HepG2 (cell line): ENCODE results near the gene ABHD15. TPM values are rescaled to one million over a fixed set of nuclear protein-coding genes. Genes with fewer than 3 reads are reported as not detected.
A peak's percentile ranks its signal among the peaks of the same experiment; 100 is the strongest.

ENCODE experiments used
- CHCHD3 ChIP-seq: sonication (generic); formaldehyde crosslinking; IDR thresholded peaks from 2 replicates; pipeline ENCODE4 v1.8.0; 2022; ENCODE audit warnings: mild to moderate bottlenecking, missing genetic modification reagents, moderate library complexity
- GABPB1 ChIP-seq: IDR thresholded peaks from 2 replicates; pipeline ENCODE4 v1.6.1; 2016; ENCODE audit warnings: mild to moderate bottlenecking, missing genetic modification reagents, moderate library complexity, missing compliant biosample characterization
- MEIS1 ChIP-seq: sonication (generic); formaldehyde crosslinking; IDR thresholded peaks from 2 replicates; pipeline ENCODE4 v1.9.0; 2021; ENCODE audit warnings: mild to moderate bottlenecking, missing genetic modification reagents, moderate library complexity, borderline replicate concordance
- PLRG1 ChIP-seq: fragments of 450-650 bp; conservative IDR thresholded peaks from 2 replicates; pipeline ENCODE4 v1.6.1; 2016
- SALL2 ChIP-seq: sonication (generic); formaldehyde crosslinking; IDR thresholded peaks from 2 replicates; pipeline ENCODE4 v1.8.1; 2023; ENCODE audit warnings: mild to moderate bottlenecking, missing genetic modification reagents, inconsistent platforms
- SUZ12 ChIP-seq: fragments of 150-350 bp; IDR thresholded peaks from 2 replicates; pipeline ENCODE4 v1.6.1; 2014; ENCODE audit warnings: low read depth, low read length
- polyA plus RNA-seq, 8 experiments: library from polyadenylated mRNA; depleted of rRNA in 3 of 8; stranded (reverse) in 7 of 8; unstranded in 1 of 8; fragments of >200 nt; fragmentation: Illumina TruSeq in 4 of 8; extraction: Trizol in 4 of 8; gene quantifications; 2 replicates each; pipeline versions ENCODE4 v1.2.1 to v1.2.3, GENCODE V29; 2011 to 2016; ENCODE audit warnings: low read depth in 4 of 8, missing spikeins in 1 of 8, mixed read lengths in 1 of 8; ENCODE audit not compliant: insufficient read depth in 1 of 8
- total RNA-seq, 5 experiments: library from RNA; depleted of rRNA; stranded (reverse); fragments of >200 nt; fragmentation: Illumina TruSeq; extraction: Trizol; gene quantifications; 2 replicates each; pipeline ENCODE4 v1.2.3, GENCODE V29; 2016; ENCODE audit warnings: low read depth in 1 of 5
- TF ChIP-seq, protein P1 (sequence below): sonication (generic); formaldehyde crosslinking; IDR thresholded peaks from 2 replicates; pipeline ENCODE4 v1.5.1; 2020; ENCODE audit warnings: mild to moderate bottlenecking, missing genetic modification reagents
- TF ChIP-seq, protein P2 (sequence below): sonication (generic); formaldehyde crosslinking; conservative IDR thresholded peaks from 2 replicates; pipeline ENCODE4 v1.4.0; 2020; ENCODE audit warnings: missing genetic modification reagents
- TF ChIP-seq, protein P3 (sequence below): sonication (generic); formaldehyde crosslinking; IDR thresholded peaks from 2 replicates; pipeline ENCODE4 v1.4.0; 2020; ENCODE audit warnings: missing genetic modification reagents, borderline replicate concordance
- TF ChIP-seq, protein P4 (sequence below): sonication (generic); formaldehyde crosslinking; IDR thresholded peaks from 2 replicates; pipeline ENCODE4 v1.4.0; 2020; ENCODE audit warnings: missing genetic modification reagents
- TF ChIP-seq, protein P5 (sequence below): sonication (generic); formaldehyde crosslinking; IDR thresholded peaks from 2 replicates; pipeline ENCODE4 v1.4.0; 2020; ENCODE audit warnings: missing genetic modification reagents
- TF ChIP-seq, protein P6 (sequence below): sonication (generic); formaldehyde crosslinking; IDR thresholded peaks from 2 replicates; pipeline ENCODE4 v1.5.0; 2020; ENCODE audit warnings: missing genetic modification reagents

ABHD15 gene
- total and polyA plus RNA-seq, 2 of the 13 experiments (the other 11 are each of a cell fraction or from before 2014, with no cell fraction given), result 2.4 to 7.7 TPM

DNA sequence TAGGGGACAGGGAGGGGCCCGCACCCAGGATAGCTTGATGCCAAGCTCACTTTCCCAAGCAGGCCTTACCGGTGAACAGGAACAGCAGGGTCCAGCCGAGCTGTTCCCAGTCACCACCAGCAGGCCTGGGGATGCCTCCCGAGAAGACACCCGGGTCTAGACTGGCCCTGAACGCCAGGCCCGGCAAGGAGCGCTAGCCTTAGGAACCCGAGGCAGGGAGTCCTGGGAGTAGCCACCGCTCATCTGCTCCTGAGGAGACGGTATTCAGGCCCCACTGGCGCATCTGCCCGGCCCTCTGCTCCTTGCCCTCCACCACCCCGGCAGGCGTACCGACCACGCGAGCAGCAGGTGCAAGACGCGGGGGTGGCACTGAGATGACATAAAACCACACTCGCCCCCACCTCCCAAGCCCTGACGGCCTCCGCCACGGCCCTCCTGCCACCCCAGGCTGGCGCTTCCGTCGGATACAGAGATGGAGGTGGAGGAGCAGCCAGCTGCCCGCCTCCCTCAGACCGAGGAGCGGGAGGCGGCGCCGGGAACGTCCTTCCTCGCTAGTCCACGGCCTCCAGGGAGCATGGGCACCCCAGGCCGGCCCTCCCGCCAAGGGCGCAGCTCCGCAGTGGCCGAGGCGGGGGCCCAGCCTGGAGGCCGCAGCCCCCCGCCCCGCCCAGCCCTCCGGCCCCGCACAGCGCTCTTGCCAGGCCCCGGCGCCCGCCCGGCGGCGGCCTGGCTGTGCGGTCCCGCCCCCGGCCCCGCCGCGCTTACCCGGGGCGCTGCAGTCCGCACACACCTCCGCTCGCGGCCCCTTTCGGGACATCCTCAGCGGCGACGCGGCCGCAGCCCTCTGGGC lies 21.9 kb upstream of the ABHD15 start (continued):
- TF ChIP-seq, protein P1, sequence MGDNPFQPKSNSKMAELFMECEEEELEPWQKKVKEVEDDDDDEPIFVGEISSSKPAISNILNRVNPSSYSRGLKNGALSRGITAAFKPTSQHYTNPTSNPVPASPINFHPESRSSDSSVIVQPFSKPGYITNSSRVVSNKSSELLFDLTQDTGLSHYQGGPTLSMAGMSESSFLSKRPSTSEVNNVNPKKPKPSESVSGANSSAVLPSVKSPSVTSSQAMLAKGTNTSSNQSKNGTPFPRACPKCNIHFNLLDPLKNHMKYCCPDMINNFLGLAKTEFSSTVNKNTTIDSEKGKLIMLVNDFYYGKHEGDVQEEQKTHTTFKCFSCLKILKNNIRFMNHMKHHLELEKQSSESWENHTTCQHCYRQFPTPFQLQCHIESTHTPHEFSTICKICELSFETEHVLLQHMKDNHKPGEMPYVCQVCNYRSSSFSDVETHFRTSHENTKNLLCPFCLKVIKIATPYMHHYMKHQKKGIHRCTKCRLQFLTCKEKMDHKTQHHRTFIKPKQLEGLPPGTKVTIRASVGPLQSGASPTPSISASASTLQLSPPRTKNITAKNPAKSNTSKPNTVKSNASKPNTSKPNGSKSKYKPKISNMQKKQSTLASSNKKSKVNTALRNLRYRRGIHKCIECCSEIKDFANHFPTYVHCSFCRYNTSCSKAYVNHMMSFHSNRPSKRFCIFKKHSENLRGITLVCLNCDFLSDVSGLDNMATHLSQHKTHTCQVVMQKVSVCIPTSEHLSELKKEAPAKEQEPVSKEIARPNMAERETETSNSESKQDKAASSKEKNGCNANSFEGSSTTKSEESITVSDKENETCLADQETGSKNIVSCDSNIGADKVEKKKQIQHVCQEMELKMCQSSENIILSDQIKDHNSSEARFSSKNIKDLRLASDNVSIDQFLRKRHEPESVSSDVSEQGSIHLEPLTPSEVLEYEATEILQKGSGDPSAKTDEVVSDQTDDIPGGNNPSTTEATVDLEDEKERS (CRISPR knock-in tag), result no peak
- TF ChIP-seq, protein P2, sequence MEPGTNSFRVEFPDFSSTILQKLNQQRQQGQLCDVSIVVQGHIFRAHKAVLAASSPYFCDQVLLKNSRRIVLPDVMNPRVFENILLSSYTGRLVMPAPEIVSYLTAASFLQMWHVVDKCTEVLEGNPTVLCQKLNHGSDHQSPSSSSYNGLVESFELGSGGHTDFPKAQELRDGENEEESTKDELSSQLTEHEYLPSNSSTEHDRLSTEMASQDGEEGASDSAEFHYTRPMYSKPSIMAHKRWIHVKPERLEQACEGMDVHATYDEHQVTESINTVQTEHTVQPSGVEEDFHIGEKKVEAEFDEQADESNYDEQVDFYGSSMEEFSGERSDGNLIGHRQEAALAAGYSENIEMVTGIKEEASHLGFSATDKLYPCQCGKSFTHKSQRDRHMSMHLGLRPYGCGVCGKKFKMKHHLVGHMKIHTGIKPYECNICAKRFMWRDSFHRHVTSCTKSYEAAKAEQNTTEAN (CRISPR knock-in tag), result no peak
- TF ChIP-seq SALL2 (CRISPR knock-in tag) (no peak), MEIS1 (no peak), GABPB1 (CRISPR knock-in tag) (peak; percentile 41; the same call in 1 of the 2 replicates), CHCHD3 (CRISPR knock-in tag) (no peak), SUZ12 (no peak), PLRG1 (no peak)
- TF ChIP-seq, protein P3, sequence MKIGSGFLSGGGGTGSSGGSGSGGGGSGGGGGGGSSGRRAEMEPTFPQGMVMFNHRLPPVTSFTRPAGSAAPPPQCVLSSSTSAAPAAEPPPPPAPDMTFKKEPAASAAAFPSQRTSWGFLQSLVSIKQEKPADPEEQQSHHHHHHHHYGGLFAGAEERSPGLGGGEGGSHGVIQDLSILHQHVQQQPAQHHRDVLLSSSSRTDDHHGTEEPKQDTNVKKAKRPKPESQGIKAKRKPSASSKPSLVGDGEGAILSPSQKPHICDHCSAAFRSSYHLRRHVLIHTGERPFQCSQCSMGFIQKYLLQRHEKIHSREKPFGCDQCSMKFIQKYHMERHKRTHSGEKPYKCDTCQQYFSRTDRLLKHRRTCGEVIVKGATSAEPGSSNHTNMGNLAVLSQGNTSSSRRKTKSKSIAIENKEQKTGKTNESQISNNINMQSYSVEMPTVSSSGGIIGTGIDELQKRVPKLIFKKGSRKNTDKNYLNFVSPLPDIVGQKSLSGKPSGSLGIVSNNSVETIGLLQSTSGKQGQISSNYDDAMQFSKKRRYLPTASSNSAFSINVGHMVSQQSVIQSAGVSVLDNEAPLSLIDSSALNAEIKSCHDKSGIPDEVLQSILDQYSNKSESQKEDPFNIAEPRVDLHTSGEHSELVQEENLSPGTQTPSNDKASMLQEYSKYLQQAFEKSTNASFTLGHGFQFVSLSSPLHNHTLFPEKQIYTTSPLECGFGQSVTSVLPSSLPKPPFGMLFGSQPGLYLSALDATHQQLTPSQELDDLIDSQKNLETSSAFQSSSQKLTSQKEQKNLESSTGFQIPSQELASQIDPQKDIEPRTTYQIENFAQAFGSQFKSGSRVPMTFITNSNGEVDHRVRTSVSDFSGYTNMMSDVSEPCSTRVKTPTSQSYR (CRISPR knock-in tag), result no peak
- TF ChIP-seq, protein P4, sequence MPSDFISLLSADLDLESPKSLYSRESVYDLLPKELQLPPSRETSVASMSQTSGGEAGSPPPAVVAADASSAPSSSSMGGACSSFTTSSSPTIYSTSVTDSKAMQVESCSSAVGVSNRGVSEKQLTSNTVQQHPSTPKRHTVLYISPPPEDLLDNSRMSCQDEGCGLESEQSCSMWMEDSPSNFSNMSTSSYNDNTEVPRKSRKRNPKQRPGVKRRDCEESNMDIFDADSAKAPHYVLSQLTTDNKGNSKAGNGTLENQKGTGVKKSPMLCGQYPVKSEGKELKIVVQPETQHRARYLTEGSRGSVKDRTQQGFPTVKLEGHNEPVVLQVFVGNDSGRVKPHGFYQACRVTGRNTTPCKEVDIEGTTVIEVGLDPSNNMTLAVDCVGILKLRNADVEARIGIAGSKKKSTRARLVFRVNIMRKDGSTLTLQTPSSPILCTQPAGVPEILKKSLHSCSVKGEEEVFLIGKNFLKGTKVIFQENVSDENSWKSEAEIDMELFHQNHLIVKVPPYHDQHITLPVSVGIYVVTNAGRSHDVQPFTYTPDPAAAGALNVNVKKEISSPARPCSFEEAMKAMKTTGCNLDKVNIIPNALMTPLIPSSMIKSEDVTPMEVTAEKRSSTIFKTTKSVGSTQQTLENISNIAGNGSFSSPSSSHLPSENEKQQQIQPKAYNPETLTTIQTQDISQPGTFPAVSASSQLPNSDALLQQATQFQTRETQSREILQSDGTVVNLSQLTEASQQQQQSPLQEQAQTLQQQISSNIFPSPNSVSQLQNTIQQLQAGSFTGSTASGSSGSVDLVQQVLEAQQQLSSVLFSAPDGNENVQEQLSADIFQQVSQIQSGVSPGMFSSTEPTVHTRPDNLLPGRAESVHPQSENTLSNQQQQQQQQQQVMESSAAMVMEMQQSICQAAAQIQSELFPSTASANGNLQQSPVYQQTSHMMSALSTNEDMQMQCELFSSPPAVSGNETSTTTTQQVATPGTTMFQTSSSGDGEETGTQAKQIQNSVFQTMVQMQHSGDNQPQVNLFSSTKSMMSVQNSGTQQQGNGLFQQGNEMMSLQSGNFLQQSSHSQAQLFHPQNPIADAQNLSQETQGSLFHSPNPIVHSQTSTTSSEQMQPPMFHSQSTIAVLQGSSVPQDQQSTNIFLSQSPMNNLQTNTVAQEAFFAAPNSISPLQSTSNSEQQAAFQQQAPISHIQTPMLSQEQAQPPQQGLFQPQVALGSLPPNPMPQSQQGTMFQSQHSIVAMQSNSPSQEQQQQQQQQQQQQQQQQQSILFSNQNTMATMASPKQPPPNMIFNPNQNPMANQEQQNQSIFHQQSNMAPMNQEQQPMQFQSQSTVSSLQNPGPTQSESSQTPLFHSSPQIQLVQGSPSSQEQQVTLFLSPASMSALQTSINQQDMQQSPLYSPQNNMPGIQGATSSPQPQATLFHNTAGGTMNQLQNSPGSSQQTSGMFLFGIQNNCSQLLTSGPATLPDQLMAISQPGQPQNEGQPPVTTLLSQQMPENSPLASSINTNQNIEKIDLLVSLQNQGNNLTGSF, result no peak
- TF ChIP-seq, protein P5, sequence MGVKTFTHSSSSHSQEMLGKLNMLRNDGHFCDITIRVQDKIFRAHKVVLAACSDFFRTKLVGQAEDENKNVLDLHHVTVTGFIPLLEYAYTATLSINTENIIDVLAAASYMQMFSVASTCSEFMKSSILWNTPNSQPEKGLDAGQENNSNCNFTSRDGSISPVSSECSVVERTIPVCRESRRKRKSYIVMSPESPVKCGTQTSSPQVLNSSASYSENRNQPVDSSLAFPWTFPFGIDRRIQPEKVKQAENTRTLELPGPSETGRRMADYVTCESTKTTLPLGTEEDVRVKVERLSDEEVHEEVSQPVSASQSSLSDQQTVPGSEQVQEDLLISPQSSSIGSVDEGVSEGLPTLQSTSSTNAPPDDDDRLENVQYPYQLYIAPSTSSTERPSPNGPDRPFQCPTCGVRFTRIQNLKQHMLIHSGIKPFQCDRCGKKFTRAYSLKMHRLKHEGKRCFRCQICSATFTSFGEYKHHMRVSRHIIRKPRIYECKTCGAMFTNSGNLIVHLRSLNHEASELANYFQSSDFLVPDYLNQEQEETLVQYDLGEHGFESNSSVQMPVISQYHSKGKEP (CRISPR knock-in tag), result no peak
- TF ChIP-seq, protein P6, sequence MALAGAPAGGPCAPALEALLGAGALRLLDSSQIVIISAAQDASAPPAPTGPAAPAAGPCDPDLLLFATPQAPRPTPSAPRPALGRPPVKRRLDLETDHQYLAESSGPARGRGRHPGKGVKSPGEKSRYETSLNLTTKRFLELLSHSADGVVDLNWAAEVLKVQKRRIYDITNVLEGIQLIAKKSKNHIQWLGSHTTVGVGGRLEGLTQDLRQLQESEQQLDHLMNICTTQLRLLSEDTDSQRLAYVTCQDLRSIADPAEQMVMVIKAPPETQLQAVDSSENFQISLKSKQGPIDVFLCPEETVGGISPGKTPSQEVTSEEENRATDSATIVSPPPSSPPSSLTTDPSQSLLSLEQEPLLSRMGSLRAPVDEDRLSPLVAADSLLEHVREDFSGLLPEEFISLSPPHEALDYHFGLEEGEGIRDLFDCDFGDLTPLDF (CRISPR knock-in tag), result no peak
